ENCODE measurements around the gene SERPINI1. TPM values are rescaled to one million over a fixed set of nuclear protein-coding genes. Genes with fewer than 3 reads are reported as not detected.

SERPINI1 gene
- total and polyA plus RNA-seq, 2 of the 8 experiments (the other 6 are each of a cell fraction or from before 2014, with no cell fraction given) = 5.3 to 9.9 TPM

- TF ChIP-seq ATF3 (IDR thresholded peaks at IDR 0.05; ENCODE audit: insufficient read depth, low read depth, low read length) = no peak
Observed at GRCh38 chr3:167810236-167810635, 74.7 kb downstream of the SERPINI1 start (continued).

GRCh38 chr3:167811031-167811430 is 75.5 kb downstream of the SERPINI1 start:
- Histone ChIP-seq H2BK15ac (ENCODE audit: low read length) (no peak overlapping the region), H3K79me2 (ENCODE audit: control insufficient read depth in 1 of 2, insufficient read depth in 2 of 2, low read length in 2 of 2) (no peaks in the 10 kb centered on the region), H4K5ac (ENCODE audit: insufficient read length, low read depth, low read length) (no peak overlapping the region), H3K4me3 (ENCODE audit: extremely low read depth in 1 of 4, insufficient read depth in 2 of 4, low read depth in 3 of 4, low read length in 4 of 4) (no peak overlapping the region), H3K4ac (replicated peaks; ENCODE audit: insufficient read length, low read depth, low read length) (no peak overlapping the region), H3K18ac (ENCODE audit: extremely low read depth, low read length) (no peak overlapping the region), H3K36me3 (ENCODE audit: control insufficient read depth in 2 of 4, insufficient read depth in 4 of 4, low read length in 3 of 4) (no peaks in the 10 kb centered on the region), H3K56ac (replicated peaks; ENCODE audit: insufficient read length, low read depth, low read length) (no peak overlapping the region), H2AFZ (ENCODE audit: low read length) (no peak overlapping the region), H2BK120ac (replicated peaks; ENCODE audit: low read depth, low read length) (no peak overlapping the region), H2BK12ac (ENCODE audit: low read depth, low read length) (no peak overlapping the region), H2BK20ac (ENCODE audit: low read length) (no peak overlapping the region), H3K4me1 (replicated peaks in 1 of 4; ENCODE audit: control insufficient read depth in 3 of 4, insufficient read depth in 4 of 4, low read length in 3 of 4) (no peaks in the 10 kb centered on the region), H4K8ac (ENCODE audit: extremely low read depth, insufficient read depth, low read length) (no peak overlapping the region), H2AK5ac (ENCODE audit: low read depth, low read length) (no peak overlapping the region), H3K4me2 (ENCODE audit: insufficient read depth in 1 of 2, low read depth in 2 of 2, low read length in 2 of 2) (no peak overlapping the region), H3K23me2 (ENCODE audit: low read depth, low read length) (no peaks in the 10 kb centered on the region), H4K20me1 (replicated peaks in 1 of 2; ENCODE audit: control insufficient read depth in 1 of 2, insufficient read depth in 2 of 2, low read length in 2 of 2) (no peaks in the 10 kb centered on the region), H3K27ac (ENCODE audit: low read depth, low read length) (no peak overlapping the region), H3K23ac (ENCODE audit: insufficient read length) (no peak overlapping the region), H3K14ac (ENCODE audit: insufficient read length) (no peak overlapping the region), H3K79me1 (ENCODE audit: low read depth, low read length) (no peaks in the 10 kb centered on the region), H3K9me3 (ENCODE audit: insufficient read depth in 2 of 2, low read depth in 1 of 2, low read length in 1 of 2) (no peaks in the 10 kb centered on the region), H3K27me3 (replicated peaks in 1 of 4; ENCODE audit: control insufficient read depth in 3 of 4, extremely low read depth in 1 of 4, insufficient read depth in 3 of 4, low read length in 3 of 4) (no peaks in the 10 kb centered on the region), H3K9ac (replicated peaks in 1 of 4; ENCODE audit: extremely low read depth in 1 of 4, low read depth in 3 of 4, low read length in 3 of 4) (no peak overlapping the region), H2BK5ac (ENCODE audit: low read depth, low read length) (no peak overlapping the region), H4K91ac (replicated peaks; ENCODE audit: insufficient read length, low read length) (no peak overlapping the region)
- DNase-seq (ENCODE audit: low read depth in 1 of 2, low spot score in 2 of 2) = no peak
- ChIA-PET CTCF (ENCODE audit: partially characterized antibody) (no interaction called here), POLR2A (ENCODE audit: partially characterized antibody) (no interaction called here)
- no peak for FAIRE-seq
- TF ChIP-seq JUN (IDR thresholded peaks at IDR 0.05; ENCODE audit: low read depth, low read length) = no peak
- TF ChIP-seq TBP (IDR thresholded peaks at IDR 0.05; ENCODE audit: low read depth, low read length) = no peak
- no peak for TF ChIP-seq SUZ12 (IDR thresholded peaks at IDR 0.05; ENCODE audit: low read length)
- TF ChIP-seq BCL11A (IDR thresholded peaks at IDR 0.05; ENCODE audit: low read depth in 2 of 2, low read length in 2 of 2) = no peak
- no peak for TF ChIP-seq CBX5 (IDR thresholded peaks at IDR 0.05; ENCODE audit: low read depth, low read length)
- TF ChIP-seq TAF1 (IDR thresholded peaks at IDR 0.05; ENCODE audit: low read depth, low read length) = no peak
- TF ChIP-seq EP300 (IDR thresholded peaks at IDR 0.05; ENCODE audit: borderline replicate concordance in 1 of 2, low read depth in 2 of 2, low read length in 2 of 2) = no peak
- TF ChIP-seq SP2 (IDR thresholded peaks at IDR 0.05; ENCODE audit: low read length) = no peak
- TF ChIP-seq NRF1 (IDR thresholded peaks at IDR 0.05; ENCODE audit: low read depth, low read length) = no peak
- TF ChIP-seq ASH2L (IDR thresholded peaks at IDR 0.05; ENCODE audit: low read length) = no peak
- TF ChIP-seq FOSL1 (IDR thresholded peaks at IDR 0.05; ENCODE audit: insufficient read depth, low read depth, low read length) = no peak

Measured in H1 (cell line).